Breast epithelium (tissue), 3 donors: ENCODE data around the gene RPP25.
"Not testable (repeated sequence)": the region's sequence is repeated elsewhere in the genome, so short reads cannot be mapped to it uniquely, and the experiment has no call there.

Experiments used
- POLR2A ChIP-seq: fragments of 450-650 bp; IDR thresholded peaks from one replicate; pipeline ENCODE4 v1.6.1; 2016; ENCODE audit warnings: antibody characterized with exemption, mild to moderate bottlenecking, moderate library complexity
- POLR2AphosphoS5 ChIP-seq, 3 donors: sonication (generic); formaldehyde crosslinking; IDR thresholded peaks; one replicate each; pipeline ENCODE4 v1.6.1; 2017; ENCODE audit warnings: antibody characterized with exemption in 3 of 3
- TF ChIP-seq, protein P1 (sequence below), 3 donors: fragments of 450-650 bp; IDR thresholded peaks; one replicate each; pipeline ENCODE4 v1.5.1; 2016 to 2017; ENCODE audit warnings: antibody characterized with exemption in 3 of 3, mild to moderate bottlenecking in 3 of 3, moderate library complexity in 3 of 3

DNA sequence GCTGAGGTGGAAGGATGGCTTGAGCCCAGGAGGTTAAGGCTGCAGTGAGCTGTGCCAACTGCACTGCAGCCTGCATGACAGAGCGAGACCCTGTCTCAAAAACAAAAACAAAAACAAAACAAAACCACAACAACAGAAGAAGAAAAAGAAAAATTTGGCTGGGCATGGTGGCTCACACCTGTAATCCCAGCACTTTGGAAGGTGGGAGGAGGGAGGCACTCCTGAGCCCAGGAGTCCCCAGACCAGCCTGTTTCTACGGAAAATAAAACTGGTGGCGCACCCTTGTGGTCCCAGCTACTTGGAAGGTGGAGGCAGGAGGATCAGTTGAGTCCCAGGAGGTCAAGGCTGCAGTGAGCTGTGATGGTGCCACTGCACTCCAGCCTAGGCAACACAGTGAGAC lies 21.4 kb downstream of the RPP25 start:
- TF ChIP-seq, protein P1, sequence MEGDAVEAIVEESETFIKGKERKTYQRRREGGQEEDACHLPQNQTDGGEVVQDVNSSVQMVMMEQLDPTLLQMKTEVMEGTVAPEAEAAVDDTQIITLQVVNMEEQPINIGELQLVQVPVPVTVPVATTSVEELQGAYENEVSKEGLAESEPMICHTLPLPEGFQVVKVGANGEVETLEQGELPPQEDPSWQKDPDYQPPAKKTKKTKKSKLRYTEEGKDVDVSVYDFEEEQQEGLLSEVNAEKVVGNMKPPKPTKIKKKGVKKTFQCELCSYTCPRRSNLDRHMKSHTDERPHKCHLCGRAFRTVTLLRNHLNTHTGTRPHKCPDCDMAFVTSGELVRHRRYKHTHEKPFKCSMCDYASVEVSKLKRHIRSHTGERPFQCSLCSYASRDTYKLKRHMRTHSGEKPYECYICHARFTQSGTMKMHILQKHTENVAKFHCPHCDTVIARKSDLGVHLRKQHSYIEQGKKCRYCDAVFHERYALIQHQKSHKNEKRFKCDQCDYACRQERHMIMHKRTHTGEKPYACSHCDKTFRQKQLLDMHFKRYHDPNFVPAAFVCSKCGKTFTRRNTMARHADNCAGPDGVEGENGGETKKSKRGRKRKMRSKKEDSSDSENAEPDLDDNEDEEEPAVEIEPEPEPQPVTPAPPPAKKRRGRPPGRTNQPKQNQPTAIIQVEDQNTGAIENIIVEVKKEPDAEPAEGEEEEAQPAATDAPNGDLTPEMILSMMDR (IDR thresholded peaks at IDR 0.05): not testable (repeated sequence)
- TF ChIP-seq POLR2AphosphoS5 (IDR thresholded peaks at IDR 0.05); POLR2A: not testable (repeated sequence)
